ENCODE data around the gene MGMT.

Gene MGMT

GRCh38 chr10:129690248-129691070 is 223.4 kb downstream of the MGMT start:
- no peak overlapping the region for H3K4me3 ChIP-seq (ENCODE audit: low read length)
- no peak for DNase-seq (ENCODE audit: low read depth, low spot score)

- no peak overlapping the region for H3K4me3 ChIP-seq (ENCODE audit: low read length)
- DNase-seq (ENCODE audit: low read depth, low spot score), result no peak
Observed at GRCh38 chr10:129692695-129693094, 225.7 kb downstream of the MGMT start.

- DNase-seq (ENCODE audit: low read depth, low spot score), result no peak
Observed at GRCh38 chr10:129693382-129693781, 226.3 kb downstream of the MGMT start.

GRCh38 chr10:129694184-129694583 is 227.1 kb downstream of the MGMT start:
- no peak overlapping the region for H3K4me3 ChIP-seq (ENCODE audit: low read length)
- DNase-seq (ENCODE audit: low read depth, low spot score), result no peak

More at GRCh38 chr10:129693382-129693781, 226.3 kb downstream of the MGMT start:
- H3K4me3 ChIP-seq (ENCODE audit: low read length), result no peak overlapping the region

GRCh38 chr10:129694691-129695243 is 227.7 kb downstream of the MGMT start:
- H3K4me3 ChIP-seq (ENCODE audit: low read length), result no peak overlapping the region
- no peak for DNase-seq (ENCODE audit: low read depth, low spot score)

- H3K4me3 ChIP-seq (ENCODE audit: low read length), result no peak overlapping the region
- DNase-seq (ENCODE audit: low read depth, low spot score), result no peak
Observed at GRCh38 chr10:129695671-129696070, 228.6 kb downstream of the MGMT start.

- no peak for DNase-seq (ENCODE audit: low read depth, low spot score)
- no peak overlapping the region for H3K4me3 ChIP-seq (ENCODE audit: low read length)
Observed at GRCh38 chr10:129696636-129697035, 229.6 kb downstream of the MGMT start.

GRCh38 chr10:129697463-129698247 is 230.6 kb downstream of the MGMT start:
- no peak overlapping the region for H3K4me3 ChIP-seq (ENCODE audit: low read length)
- DNase-seq (ENCODE audit: low read depth, low spot score), result no peak

- no peak overlapping the region for H3K4me3 ChIP-seq (ENCODE audit: low read length)
- no peak for DNase-seq (ENCODE audit: low read depth, low spot score)
Observed at GRCh38 chr10:129699722-129700340, 232.8 kb downstream of the MGMT start.

- no peak overlapping the region for H3K4me3 ChIP-seq (ENCODE audit: low read length)
- no peak for DNase-seq (ENCODE audit: low read depth, low spot score)
Observed at GRCh38 chr10:129702605-129703004, 235.6 kb downstream of the MGMT start.

GRCh38 chr10:129703287-129704137 is 236.5 kb downstream of the MGMT start:
- H3K4me3 ChIP-seq (ENCODE audit: low read length), result no peak overlapping the region
- peak; percentile 19 for DNase-seq (ENCODE audit: low read depth, low spot score)

- DNase-seq (ENCODE audit: low read depth, low spot score), result no peak
Observed at GRCh38 chr10:129704225-129704624, 237.2 kb downstream of the MGMT start.

GRCh38 chr10:129704786-129705525 is 237.9 kb downstream of the MGMT start:
- H3K4me3 ChIP-seq (ENCODE audit: low read length), result no peak overlapping the region
- DNase-seq (ENCODE audit: low read depth, low spot score), result no peak

More at GRCh38 chr10:129704225-129704624, 237.2 kb downstream of the MGMT start:
- H3K4me3 ChIP-seq (ENCODE audit: low read length), result no peak overlapping the region

- no peak overlapping the region for H3K4me3 ChIP-seq (ENCODE audit: low read length)
- no peak for DNase-seq (ENCODE audit: low read depth, low spot score)
Observed at GRCh38 chr10:129705676-129706075, 238.6 kb downstream of the MGMT start.

- H3K4me3 ChIP-seq (ENCODE audit: low read length), result no peak overlapping the region
- DNase-seq (ENCODE audit: low read depth, low spot score), result no peak
Observed at GRCh38 chr10:129706081-129706480, 239.0 kb downstream of the MGMT start.

GRCh38 chr10:129706523-129706922 is 239.5 kb downstream of the MGMT start:
- DNase-seq (ENCODE audit: low read depth, low spot score), result no peak
- H3K4me3 ChIP-seq (ENCODE audit: low read length), result no peak overlapping the region

- no peak overlapping the region for H3K4me3 ChIP-seq (ENCODE audit: low read length)
- DNase-seq (ENCODE audit: low read depth, low spot score), result no peak
Observed at GRCh38 chr10:129707406-129708388, 240.7 kb downstream of the MGMT start.

All from Jurkat, Clone E6-1 (cell line).